Measurements from ENCODE around the gene GAREM1.

DNA sequence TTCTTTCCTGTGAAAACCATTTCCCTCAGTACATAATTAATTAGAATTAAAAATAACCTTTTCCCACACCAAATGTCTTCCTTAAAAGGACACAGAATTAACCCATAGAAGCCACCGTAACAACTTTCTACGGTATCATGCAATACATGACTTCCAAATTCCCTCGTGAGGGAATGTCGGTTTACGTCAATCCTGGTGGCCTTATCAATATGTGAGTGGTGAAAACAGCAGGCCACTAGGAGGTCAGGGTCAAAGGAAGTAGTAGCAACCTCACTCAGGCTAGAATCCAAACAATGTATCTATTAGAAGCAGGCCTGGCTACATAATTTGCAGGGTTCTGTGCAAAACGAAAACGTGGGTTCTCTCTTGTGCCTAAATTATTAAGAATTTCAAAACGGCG lies 112.2 kb downstream of the GAREM1 start:
- TF ChIP-seq, protein P1, sequence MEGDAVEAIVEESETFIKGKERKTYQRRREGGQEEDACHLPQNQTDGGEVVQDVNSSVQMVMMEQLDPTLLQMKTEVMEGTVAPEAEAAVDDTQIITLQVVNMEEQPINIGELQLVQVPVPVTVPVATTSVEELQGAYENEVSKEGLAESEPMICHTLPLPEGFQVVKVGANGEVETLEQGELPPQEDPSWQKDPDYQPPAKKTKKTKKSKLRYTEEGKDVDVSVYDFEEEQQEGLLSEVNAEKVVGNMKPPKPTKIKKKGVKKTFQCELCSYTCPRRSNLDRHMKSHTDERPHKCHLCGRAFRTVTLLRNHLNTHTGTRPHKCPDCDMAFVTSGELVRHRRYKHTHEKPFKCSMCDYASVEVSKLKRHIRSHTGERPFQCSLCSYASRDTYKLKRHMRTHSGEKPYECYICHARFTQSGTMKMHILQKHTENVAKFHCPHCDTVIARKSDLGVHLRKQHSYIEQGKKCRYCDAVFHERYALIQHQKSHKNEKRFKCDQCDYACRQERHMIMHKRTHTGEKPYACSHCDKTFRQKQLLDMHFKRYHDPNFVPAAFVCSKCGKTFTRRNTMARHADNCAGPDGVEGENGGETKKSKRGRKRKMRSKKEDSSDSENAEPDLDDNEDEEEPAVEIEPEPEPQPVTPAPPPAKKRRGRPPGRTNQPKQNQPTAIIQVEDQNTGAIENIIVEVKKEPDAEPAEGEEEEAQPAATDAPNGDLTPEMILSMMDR (IDR thresholded peaks at IDR 0.05), result no peak
- TF ChIP-seq POLR2AphosphoS5 (IDR thresholded peaks at IDR 0.05; ENCODE audit: low read depth, low read length) (no peak), SIN3A (IDR thresholded peaks at IDR 0.05; ENCODE audit: borderline replicate concordance, insufficient read depth, low read depth, low read length) (no peak)

Data from Panc1 (cell line).